ENCODE results near the gene ZNF366.

Gene ZNF366, protein sequence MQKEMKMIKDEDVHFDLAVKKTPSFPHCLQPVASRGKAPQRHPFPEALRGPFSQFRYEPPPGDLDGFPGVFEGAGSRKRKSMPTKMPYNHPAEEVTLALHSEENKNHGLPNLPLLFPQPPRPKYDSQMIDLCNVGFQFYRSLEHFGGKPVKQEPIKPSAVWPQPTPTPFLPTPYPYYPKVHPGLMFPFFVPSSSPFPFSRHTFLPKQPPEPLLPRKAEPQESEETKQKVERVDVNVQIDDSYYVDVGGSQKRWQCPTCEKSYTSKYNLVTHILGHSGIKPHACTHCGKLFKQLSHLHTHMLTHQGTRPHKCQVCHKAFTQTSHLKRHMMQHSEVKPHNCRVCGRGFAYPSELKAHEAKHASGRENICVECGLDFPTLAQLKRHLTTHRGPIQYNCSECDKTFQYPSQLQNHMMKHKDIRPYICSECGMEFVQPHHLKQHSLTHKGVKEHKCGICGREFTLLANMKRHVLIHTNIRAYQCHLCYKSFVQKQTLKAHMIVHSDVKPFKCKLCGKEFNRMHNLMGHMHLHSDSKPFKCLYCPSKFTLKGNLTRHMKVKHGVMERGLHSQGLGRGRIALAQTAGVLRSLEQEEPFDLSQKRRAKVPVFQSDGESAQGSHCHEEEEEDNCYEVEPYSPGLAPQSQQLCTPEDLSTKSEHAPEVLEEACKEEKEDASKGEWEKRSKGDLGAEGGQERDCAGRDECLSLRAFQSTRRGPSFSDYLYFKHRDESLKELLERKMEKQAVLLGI

DNA sequence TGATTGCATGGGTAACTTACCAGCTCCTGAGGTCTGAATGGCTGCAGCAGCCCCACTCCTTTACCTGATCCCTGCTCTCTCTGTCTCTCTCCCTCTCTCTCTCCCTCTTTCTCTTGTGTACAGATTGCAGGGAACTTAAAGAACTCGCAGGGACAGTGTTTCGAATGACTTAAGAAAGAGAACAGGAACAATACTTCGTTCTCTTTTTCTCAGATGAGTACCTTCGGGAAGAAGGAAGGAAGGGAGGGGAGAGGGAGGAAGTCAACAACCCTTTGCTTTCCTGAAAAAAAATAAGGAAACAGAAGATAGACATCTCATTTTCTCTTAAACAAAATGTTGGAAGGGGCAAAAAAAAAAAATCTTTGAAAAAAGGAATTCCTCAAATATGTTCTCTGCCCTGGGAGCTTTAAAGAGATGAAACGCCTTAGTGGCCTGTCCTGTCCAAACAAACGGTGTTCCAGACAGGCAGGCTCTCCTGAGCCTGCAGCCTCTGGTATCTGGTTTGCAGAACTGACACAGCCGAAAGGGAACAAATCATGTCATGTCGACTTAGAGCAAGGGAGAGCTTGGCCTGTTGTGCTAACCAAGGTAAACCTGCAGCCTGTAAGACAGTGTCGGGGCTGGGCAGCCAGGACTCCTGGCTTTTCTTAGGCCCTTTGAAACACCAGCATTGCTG lies at the start of gene ZNF366:
ZNF366 (minus strand) TSS at position 180 of the 676 bp plus-strand sequence. CDS start 45,914 bp downstream, outside the sequence.
- DNase-seq = no peak

- DNase-seq = peak in 2 of 3 experiments; percentile 2 to 44
Measured at GRCh38 chr5:72556351-72557166, 49.3 kb upstream of the ZNF366 start.

DNA sequence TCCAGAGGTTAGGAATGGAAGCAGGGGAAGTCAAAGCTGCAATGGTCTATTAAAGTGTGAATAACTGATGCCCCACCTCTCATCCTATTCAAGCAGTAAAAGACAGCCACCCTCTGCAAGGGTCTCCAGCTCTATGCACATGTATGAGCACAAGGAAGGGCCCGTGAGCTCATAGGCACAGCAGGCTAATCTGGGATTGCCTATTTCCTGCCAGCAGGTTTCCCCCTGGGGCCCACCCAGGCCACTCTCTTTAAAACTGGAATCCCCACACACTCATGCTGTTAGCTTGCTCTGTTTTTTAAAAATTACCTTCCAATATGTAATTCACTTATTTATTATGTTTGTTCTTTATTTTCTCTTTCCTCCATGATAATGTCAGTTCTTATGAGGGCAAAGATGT lies 48.7 kb upstream of the ZNF366 start:
- peak in 1 of 3 experiments; percentile 44 for DNase-seq

GRCh38 chr5:72554897-72555296 lies 47.7 kb upstream of the ZNF366 start:
- no peak for DNase-seq

GRCh38 chr5:72552041-72552557 lies 44.9 kb upstream of the ZNF366 start:
- DNase-seq = no peak

DNA sequence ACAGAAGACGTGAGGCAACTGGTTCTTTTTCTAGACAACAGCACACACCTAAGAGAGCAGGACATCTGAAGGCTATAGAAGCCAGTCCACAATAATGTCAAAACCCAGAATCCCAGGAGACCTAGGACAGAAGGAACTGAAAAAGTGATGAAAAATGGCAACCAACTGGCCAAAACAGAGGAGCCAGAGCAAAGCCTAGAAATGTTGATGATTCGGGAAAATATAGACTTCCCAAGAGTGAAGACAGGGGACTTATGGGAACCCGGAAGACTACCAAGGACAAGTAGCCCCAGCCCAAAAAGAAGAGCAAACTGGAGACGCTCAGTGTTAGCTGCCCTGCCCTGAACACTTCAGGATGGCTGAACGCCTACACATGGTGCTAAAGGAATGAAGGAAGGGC lies 43.4 kb upstream of the ZNF366 start:
- DNase-seq = no peak

DNA sequence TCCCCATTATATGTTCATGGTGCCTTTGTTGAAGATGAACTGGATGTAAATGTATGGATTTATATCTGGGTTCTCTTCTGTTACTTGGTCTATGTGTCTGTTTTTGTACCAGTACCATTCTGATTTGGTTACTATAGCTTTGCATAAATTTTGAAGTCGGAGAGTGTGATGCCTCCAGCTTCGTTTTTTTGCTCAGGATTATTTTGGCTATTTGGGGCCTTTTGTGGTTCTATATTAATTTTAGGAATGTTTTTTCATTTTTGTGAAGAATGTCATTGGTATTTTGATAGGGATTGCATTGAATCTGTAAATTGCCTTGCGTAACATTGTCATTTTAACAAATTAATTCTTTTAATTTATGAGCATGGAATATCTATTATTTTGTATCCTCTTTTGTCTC lies 36.6 kb upstream of the ZNF366 start:
- DNase-seq = no peak

GRCh38 chr5:72543365-72543764 lies 36.2 kb upstream of the ZNF366 start:
- no peak for DNase-seq

GRCh38 chr5:72542695-72543094 lies 35.5 kb upstream of the ZNF366 start:
- no peak for DNase-seq

DNA sequence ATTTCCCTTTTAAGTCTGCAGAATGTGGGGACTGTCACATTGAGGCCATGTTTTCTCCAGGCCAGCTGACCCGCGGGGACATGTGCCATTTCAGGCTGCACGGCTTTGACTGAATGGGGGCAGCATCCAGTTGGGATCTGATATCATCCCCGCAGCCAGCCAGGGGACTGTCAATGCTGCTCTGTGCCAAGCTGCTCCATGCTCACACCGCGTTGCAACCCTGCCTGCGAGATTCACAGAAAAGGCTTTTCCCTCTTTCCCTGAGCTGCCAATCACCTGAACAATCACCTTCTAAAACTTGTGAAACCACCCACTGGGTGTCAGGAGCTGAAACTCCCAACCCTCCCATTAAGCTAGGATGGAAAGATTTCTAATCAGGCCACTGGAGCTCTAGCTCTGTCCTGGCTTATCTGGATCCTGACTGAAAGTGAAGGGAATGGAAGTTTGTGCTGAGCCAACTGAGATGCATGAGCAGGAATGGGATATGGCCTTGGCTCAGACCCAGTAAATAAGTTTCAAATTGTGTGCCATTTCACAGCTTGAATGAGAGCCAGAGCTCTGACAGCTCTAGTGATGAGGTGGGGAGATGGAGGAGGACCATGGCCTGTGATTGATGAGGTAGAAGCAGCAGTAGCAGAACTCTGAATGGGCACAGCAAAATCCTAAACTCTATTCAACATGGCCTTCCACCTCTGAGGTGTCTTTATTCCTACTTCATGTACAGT lies 34.5 kb upstream of the ZNF366 start:
- no peak for DNase-seq

- no peak for DNase-seq
Measured at GRCh38 chr5:72540759-72541438, 33.7 kb upstream of the ZNF366 start.

- no peak for DNase-seq
Measured at GRCh38 chr5:72539726-72540125, 32.5 kb upstream of the ZNF366 start.

- DNase-seq = no peak
Measured at GRCh38 chr5:72539038-72539437, 31.8 kb upstream of the ZNF366 start.

DNA sequence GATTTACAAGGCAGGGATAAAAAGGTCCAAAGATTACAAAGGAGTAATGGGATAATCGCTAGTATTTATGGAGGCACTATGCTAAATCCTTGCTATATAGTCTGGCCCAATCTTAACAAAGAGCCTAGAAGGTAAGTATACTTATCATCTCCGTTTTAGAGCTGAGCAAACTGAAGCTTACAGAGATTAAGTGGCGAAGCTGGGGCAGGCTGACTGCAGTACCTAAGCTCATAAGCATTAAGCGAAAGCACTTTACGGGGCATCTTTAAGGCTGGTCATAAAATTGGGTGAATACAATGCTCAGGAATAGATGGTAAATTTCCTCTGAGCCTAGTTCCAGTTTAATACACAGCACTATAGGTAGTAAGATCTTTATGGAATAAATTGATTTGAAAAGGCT lies 30.0 kb upstream of the ZNF366 start:
- DNase-seq = no peak

DNA sequence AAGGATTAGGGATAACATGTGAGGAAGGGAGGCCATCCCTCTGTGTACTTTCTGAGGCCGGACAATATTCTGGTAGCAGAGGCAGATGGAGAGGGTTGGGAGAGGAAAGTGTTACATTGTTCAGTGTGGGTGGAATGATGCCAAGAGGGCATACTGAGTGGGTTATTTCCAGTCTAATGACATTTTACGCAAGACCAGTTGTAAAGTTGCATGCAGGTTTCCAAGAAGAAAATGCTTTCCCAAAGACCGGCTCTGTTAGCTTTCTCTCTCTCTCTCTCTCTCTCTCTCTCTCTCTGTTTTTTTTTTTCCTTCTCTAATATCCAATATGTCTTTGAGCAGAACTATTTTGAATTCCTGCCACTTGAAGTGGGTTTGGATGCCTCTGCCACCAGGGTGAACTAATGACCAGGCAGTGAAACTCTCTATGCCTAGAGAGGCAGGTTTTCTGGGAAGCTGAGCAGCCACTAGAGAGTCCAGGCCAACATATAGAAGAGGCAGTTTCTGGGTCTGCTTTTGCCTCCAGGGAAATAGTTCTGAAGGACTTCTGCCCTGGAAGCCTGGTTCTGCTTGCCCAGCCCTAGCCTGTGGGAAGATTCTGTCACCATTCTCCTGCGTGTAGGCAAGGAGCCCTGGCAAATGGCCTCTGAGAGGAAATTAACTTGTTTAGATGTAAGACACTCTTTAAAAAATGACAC lies 24.4 kb upstream of the ZNF366 start:
- DNase-seq = no peak

- no peak for DNase-seq
Measured at GRCh38 chr5:72530196-72530595, 23.0 kb upstream of the ZNF366 start.

DNA sequence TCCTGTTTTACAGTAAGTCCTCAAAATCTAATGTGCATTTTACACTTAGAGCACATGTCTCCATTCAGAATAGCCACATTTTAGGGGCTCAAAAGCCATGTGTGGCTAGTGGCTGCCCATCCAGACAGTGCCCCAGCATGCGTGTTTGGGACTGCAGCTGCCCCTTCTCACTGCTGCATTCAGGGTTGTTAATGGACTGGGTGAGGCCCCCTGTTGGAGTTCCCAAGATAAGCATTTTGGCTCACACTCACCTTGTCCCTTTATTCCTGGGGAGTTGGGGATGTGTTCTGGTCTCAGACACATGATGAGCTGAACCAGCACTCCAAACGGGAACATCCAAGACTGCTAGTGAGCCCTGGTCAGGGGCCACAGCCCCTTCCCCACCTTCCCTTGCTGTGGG lies 22.2 kb upstream of the ZNF366 start:
- DNase-seq = no peak

- no peak for DNase-seq
Measured at GRCh38 chr5:72525816-72526215, 18.6 kb upstream of the ZNF366 start.

- peak in 2 of 3 experiments; percentile 11 to 26 for DNase-seq
Measured at GRCh38 chr5:72523960-72524582, 16.9 kb upstream of the ZNF366 start.

GRCh38 chr5:72522607-72523006 lies 15.4 kb upstream of the ZNF366 start:
- no peak for DNase-seq
